H1 (cell line): ENCODE data around the gene SLC22A15. TPM values are rescaled to one million over a fixed set of nuclear protein-coding genes. Genes with fewer than 3 reads are reported as not detected.

Experiments
- CTCF ChIA-PET: fragments of 300-600 bp; sonication (Branson Sonifier 250); formaldehyde crosslinking; loops from one replicate; lab custom pipeline; 2021; ENCODE audit not compliant: partially characterized antibody; lab: Charles Lee
- POLR2A ChIA-PET: fragments of 300-600 bp; sonication (Branson Sonifier 250); formaldehyde crosslinking; loops from one replicate; lab custom pipeline; 2021; ENCODE audit warnings: inconsistent platforms; ENCODE audit not compliant: partially characterized antibody; lab: Charles Lee
- DNase-seq, 2 experiments: peaks; one replicate each; pipeline versions ENCODE4 v3.0.0 to v3.0.0-alpha.2; 2010 to 2022; ENCODE audit warnings: low spot score in 2 of 2, low read depth in 1 of 2, mixed read lengths in 1 of 2
- FAIRE-seq: peaks from 2 replicates; lab custom pipeline; 2011; peaks lifted over from hg19 to GRCh38; lab: Jason Lieb, UNC
- H2AFZ ChIP-seq: 2 replicates; pipeline ENCODE4 v1.8.1; 2012; ENCODE audit warnings: low read length, inconsistent platforms
- H2AK5ac ChIP-seq: 2 replicates; pipeline ENCODE4 v1.6.1; 2013; ENCODE audit warnings: low read depth, low read length
- H2BK120ac ChIP-seq: replicated peaks from 2 replicates; pipeline ENCODE3; 2013; ENCODE audit warnings: low read depth, low read length, inconsistent platforms
- H2BK12ac ChIP-seq: 2 replicates; pipeline ENCODE4 v1.6.1; 2013; ENCODE audit warnings: low read depth, low read length
- H2BK15ac ChIP-seq: 2 replicates; pipeline ENCODE4 v1.6.1; 2013; ENCODE audit warnings: low read length
- H2BK20ac ChIP-seq: 2 replicates; pipeline ENCODE4 v1.6.1; 2013; ENCODE audit warnings: low read length
- H2BK5ac ChIP-seq: 2 replicates; pipeline ENCODE4 v1.6.1; 2013; ENCODE audit warnings: low read depth, low read length
- H3K14ac ChIP-seq: 2 replicates; pipeline ENCODE4 v1.6.1; 2013; ENCODE audit warnings: inconsistent platforms; ENCODE audit not compliant: insufficient read length
- H3K18ac ChIP-seq: 2 replicates; pipeline ENCODE4 v1.6.1; 2013; ENCODE audit warnings: low read length; ENCODE audit errors: extremely low read depth
- H3K23ac ChIP-seq: 2 replicates; pipeline ENCODE4 v1.6.1; 2013; ENCODE audit warnings: inconsistent platforms; ENCODE audit not compliant: insufficient read length
- H3K23me2 ChIP-seq: 2 replicates; pipeline ENCODE4 v1.6.1; 2013; ENCODE audit warnings: low read depth, low read length
- H3K27ac ChIP-seq: 2 replicates; pipeline ENCODE4 v1.6.1; 2011; ENCODE audit warnings: low read depth, low read length, inconsistent platforms
- H3K27me3 ChIP-seq, 4 experiments: replicated peaks in 1 of 4; 1 replicate in 1 of 4; 2 replicates in 3 of 4; pipeline versions ENCODE4 v1.6.1 to v1.8.1; 2011 to 2013; ENCODE audit warnings: low read length in 3 of 4, mild to moderate bottlenecking in 3 of 4, inconsistent platforms in 2 of 4, mixed read lengths in 2 of 4, moderate library complexity in 1 of 4; ENCODE audit not compliant: control insufficient read depth in 3 of 4, insufficient read depth in 3 of 4; ENCODE audit errors: extremely low read depth in 1 of 4
- H3K36me3 ChIP-seq, 4 experiments: 2 replicates each; pipeline versions ENCODE4 v1.6.1 to v1.8.1; 2011 to 2013; ENCODE audit warnings: mild to moderate bottlenecking in 4 of 4, low read length in 3 of 4, moderate library complexity in 2 of 4, control low read depth in 1 of 4, inconsistent platforms in 1 of 4; ENCODE audit not compliant: insufficient read depth in 4 of 4, control insufficient read depth in 2 of 4
- H3K4ac ChIP-seq: replicated peaks from 2 replicates; pipeline ENCODE3; 2013; ENCODE audit warnings: low read length, low read depth, mixed read lengths, inconsistent platforms; ENCODE audit not compliant: insufficient read length
- H3K4me1 ChIP-seq, 4 experiments: replicated peaks in 1 of 4; 1 replicate in 1 of 4; 2 replicates in 3 of 4; pipeline versions ENCODE4 v1.6.1 to v1.8.1; 2011 to 2013; ENCODE audit warnings: low read length in 3 of 4, inconsistent platforms in 2 of 4, mixed read lengths in 1 of 4; ENCODE audit not compliant: insufficient read depth in 4 of 4, control insufficient read depth in 3 of 4
- H3K4me2 ChIP-seq, 2 experiments: 2 replicates each; pipeline versions ENCODE4 v1.6.1 to v1.8.1; 2011 to 2013; ENCODE audit warnings: low read depth in 2 of 2, low read length in 2 of 2, control low read depth in 1 of 2, inconsistent platforms in 1 of 2, mild to moderate bottlenecking in 1 of 2; ENCODE audit not compliant: insufficient read depth in 1 of 2
- H3K4me3 ChIP-seq, 4 experiments: fragments of 200-600, 300-600 bp in 1 of 4; sonication (generic), shearing (Covaris generic), sonication (Bioruptor Twin) in 1 of 4; 2 replicates each; pipeline versions ENCODE4 v1.5.1 to v1.8.1; 2011 to 2016; ENCODE audit warnings: low read length in 4 of 4, low read depth in 3 of 4, control low read depth in 2 of 4, inconsistent platforms in 2 of 4, mild to moderate bottlenecking in 2 of 4, mixed read lengths in 1 of 4, moderate library complexity in 1 of 4; ENCODE audit not compliant: insufficient read depth in 2 of 4; ENCODE audit errors: extremely low read depth in 1 of 4
- H3K56ac ChIP-seq: replicated peaks from 2 replicates; pipeline ENCODE3; 2013; ENCODE audit warnings: low read depth, mild to moderate bottlenecking, mixed read lengths, low read length, inconsistent platforms; ENCODE audit not compliant: insufficient read length
- H3K79me1 ChIP-seq: 2 replicates; pipeline ENCODE4 v1.6.1; 2013; ENCODE audit warnings: low read depth, low read length, control low read depth
- H3K79me2 ChIP-seq, 2 experiments: 2 replicates each; pipeline versions ENCODE4 v1.6.1 to v1.8.1; 2012 to 2013; ENCODE audit warnings: low read length in 2 of 2, mild to moderate bottlenecking in 2 of 2, inconsistent platforms in 1 of 2; ENCODE audit not compliant: insufficient read depth in 2 of 2, control insufficient read depth in 1 of 2
- H3K9ac ChIP-seq, 4 experiments: replicated peaks in 1 of 4; 1 replicate in 1 of 4; 2 replicates in 3 of 4; pipeline versions ENCODE4 v1.6.1 to v1.8.1; 2011 to 2013; ENCODE audit warnings: low read depth in 3 of 4, low read length in 3 of 4, control low read depth in 2 of 4, mild to moderate bottlenecking in 2 of 4, moderate library complexity in 2 of 4, inconsistent platforms in 1 of 4; ENCODE audit errors: extremely low read depth in 1 of 4
- H3K9me3 ChIP-seq, 2 experiments: 2 replicates each; pipeline versions ENCODE4 v1.6.1 to v1.8.1; 2012 to 2013; ENCODE audit warnings: mild to moderate bottlenecking in 2 of 2, moderate library complexity in 2 of 2, control low read depth in 1 of 2, inconsistent platforms in 1 of 2, low read depth in 1 of 2, low read length in 1 of 2, mixed read lengths in 1 of 2; ENCODE audit not compliant: insufficient read depth in 2 of 2
- H4K20me1 ChIP-seq, 2 experiments: replicated peaks in 1 of 2; 2 replicates each; pipeline versions ENCODE3 to v1.8.1; 2011 to 2013; ENCODE audit warnings: inconsistent platforms in 2 of 2, low read length in 2 of 2, mild to moderate bottlenecking in 1 of 2; ENCODE audit not compliant: insufficient read depth in 2 of 2, control insufficient read depth in 1 of 2
- H4K5ac ChIP-seq: 2 replicates; pipeline ENCODE4 v1.6.1; 2013; ENCODE audit warnings: low read length, low read depth, mixed read lengths, inconsistent platforms; ENCODE audit not compliant: insufficient read length
- H4K8ac ChIP-seq: 2 replicates; pipeline ENCODE4 v1.8.0; 2013; ENCODE audit warnings: mild to moderate bottlenecking, moderate library complexity, low read length, inconsistent platforms; ENCODE audit not compliant: insufficient read depth; ENCODE audit errors: extremely low read depth
- H4K91ac ChIP-seq: replicated peaks from 2 replicates; pipeline ENCODE3; 2013; ENCODE audit warnings: low read length, mixed read lengths, inconsistent platforms; ENCODE audit not compliant: insufficient read length
- HDAC2 ChIP-seq, 2 experiments: fragments of 300-600 bp in 1 of 2; sonication (generic) in 1 of 2; IDR thresholded peaks; 2 replicates each; pipeline ENCODE4 v1.6.1; 2011 to 2012; ENCODE audit warnings: low read depth in 2 of 2, low read length in 2 of 2, mild to moderate bottlenecking in 2 of 2, moderate library complexity in 2 of 2, borderline replicate concordance in 1 of 2, inconsistent platforms in 1 of 2
- RBBP5 ChIP-seq: IDR thresholded peaks from 2 replicates; pipeline ENCODE4 v1.7.1; 2012; ENCODE audit warnings: low read depth, mild to moderate bottlenecking, inconsistent platforms, low read length, moderate library complexity, borderline replicate concordance
- ZNF274 ChIP-seq: IDR thresholded peaks from 2 replicates; pipeline ENCODE4 v1.7.0; 2012; ENCODE audit warnings: low read length, borderline replicate concordance; ENCODE audit errors: extremely low read depth
- WGBS, 2 experiments: shearing (Covaris generic) in 1 of 2; methylation state at CpG; one replicate each; pipeline versions ENCODE4 v1.1.6 to v1.1.7; 2013 to 2015; ENCODE audit warnings: low lambda C conversion rate in 2 of 2, mixed read lengths in 2 of 2, inconsistent platforms in 1 of 2, low coverage in 1 of 2, missing lambda C conversion rate in 1 of 2; ENCODE audit not compliant: insufficient replicate concordance in 2 of 2, insufficient coverage in 1 of 2, insufficient read length in 1 of 2; ENCODE audit errors: extremely low coverage in 1 of 2, missing lambda C conversion rate in 1 of 2; 5-methylcytosine and 5-hydroxymethylcytosine counted together
- polyA plus RNA-seq, 7 experiments: library from polyadenylated mRNA; depleted of rRNA in 3 of 7; stranded (reverse) in 5 of 7; unstranded in 2 of 7; fragments of >200 nt in 5 of 7; fragments of 200-250 nt in 2 of 7; gene quantifications; 1 replicate in 5 of 7; 2 replicates in 1 of 7; 4 replicates in 1 of 7; pipeline versions ENCODE4 v1.2.1 to v1.2.3, GENCODE V29; 2011 to 2013; ENCODE audit warnings: missing spikeins in 2 of 7, mixed read lengths in 2 of 7
- total RNA-seq: library from RNA; stranded (reverse); fragmentation: NEBNext Ultra II Directional; extraction: Animal tissue kit (Norgen Biotek cat#: 25700); gene quantifications from 2 replicates; pipeline ENCODE4 v1.2.1, GENCODE V29; 2021

The SLC22A15 gene
- total and polyA plus RNA-seq, 2 of the 8 experiments (the other 6 are each of a cell fraction or from before 2014, with no cell fraction given), result 3.2 to 3.3 TPM

DNA sequence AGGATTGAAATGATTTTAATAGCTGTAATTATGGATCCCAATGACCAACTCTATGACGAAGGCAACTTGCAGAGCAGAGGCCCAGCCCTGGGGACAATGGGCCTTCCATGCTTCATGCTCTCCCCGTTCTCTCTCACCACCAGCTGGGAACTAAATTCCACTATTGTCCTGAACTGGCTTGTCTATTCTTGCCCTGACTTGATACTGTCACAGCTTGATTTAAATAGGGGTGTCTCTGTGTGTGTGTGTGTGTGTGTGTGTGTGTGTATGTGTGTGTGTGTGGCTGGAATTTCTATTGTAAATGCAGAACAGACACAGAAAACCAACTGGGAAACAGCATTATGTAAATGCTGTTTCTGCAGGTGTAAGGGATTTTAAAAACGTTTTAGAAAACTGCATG lies 57.0 kb downstream of the SLC22A15 start:
- Histone ChIP-seq H4K20me1 (no peaks in the 10 kb centered on the region), H3K56ac (no peak overlapping the region), H3K23me2 (no peaks in the 10 kb centered on the region; the same call in 1 of the 2 replicates), H3K9me3 (no peaks in the 10 kb centered on the region), H2AK5ac (no peak overlapping the region), H4K8ac (no peak overlapping the region), H3K27me3 (no peaks in the 10 kb centered on the region), H4K5ac (no peak overlapping the region), H2BK12ac (no peak overlapping the region), H2BK15ac (no peak overlapping the region), H3K23ac (no peak overlapping the region)
- FAIRE-seq (no peak), DNase-seq (no peak)
- POLR2A ChIA-PET, result no interaction called here
- 64% methylated on average over 3 of the region's 3 CpGs; no CpG with 5 or more reads in 1 of the 2 experiments for WGBS, 2 experiments
- TF ChIP-seq HDAC2 (IDR thresholded peaks at IDR 0.05; ENCODE audit: borderline replicate concordance in 1 of 2, low read depth in 2 of 2, low read length in 2 of 2) (no peak), ZNF274 (no peak), RBBP5 (no peak)
- TF ChIP-seq, all 59 proteins: peak for 0
- H3K4me3 ChIP-seq, result no peak overlapping the region
- CTCF ChIA-PET, result interaction anchor here (0.6 to 4.5 kb wide), 4 partner anchors 8 to 316 kb away, joined by 3 to 28 read pairs (median 6); no protein-coding TSS in a partner anchor
- H3K79me2 ChIP-seq, result no peaks in the 10 kb centered on the region
- H3K4me1 ChIP-seq, result no peaks in the 10 kb centered on the region
- no peak overlapping the region for H3K9ac ChIP-seq
- no peak overlapping the region for H3K14ac ChIP-seq
- no peak overlapping the region for H3K4me2 ChIP-seq
- no peak overlapping the region for H2AFZ ChIP-seq
- H3K4ac ChIP-seq, result no peak overlapping the region
- H2BK5ac ChIP-seq, result no peak overlapping the region
- no peak overlapping the region for H4K91ac ChIP-seq
- no peak overlapping the region for H3K18ac ChIP-seq
- no peak overlapping the region for H2BK20ac ChIP-seq
- no peaks in the 10 kb centered on the region for H3K79me1 ChIP-seq
- no peak overlapping the region for H3K27ac ChIP-seq
- H3K36me3 ChIP-seq, result peaks cover 0 to 3% (median 0%) of the 10 kb centered on the region in 4 experiments; a peak in 2 of 8 replicates
- H2BK120ac ChIP-seq, result no peak overlapping the region
